GM10266 (cell line): ENCODE measurements around the gene ANTXR1.

Source experiments
- DNase-seq: peaks from one replicate; pipeline ENCODE4 v3.0.0; 2012; ENCODE audit errors: extremely low spot score
- TF ChIP-seq, protein P1 (sequence below): IDR thresholded peaks from 2 replicates; pipeline ENCODE4 v1.5.1; 2012; ENCODE audit warnings: mild to moderate bottlenecking, low read depth; ENCODE audit not compliant: control insufficient read depth, insufficient read depth; ENCODE audit errors: missing control alignments

Gene ANTXR1

DNA sequence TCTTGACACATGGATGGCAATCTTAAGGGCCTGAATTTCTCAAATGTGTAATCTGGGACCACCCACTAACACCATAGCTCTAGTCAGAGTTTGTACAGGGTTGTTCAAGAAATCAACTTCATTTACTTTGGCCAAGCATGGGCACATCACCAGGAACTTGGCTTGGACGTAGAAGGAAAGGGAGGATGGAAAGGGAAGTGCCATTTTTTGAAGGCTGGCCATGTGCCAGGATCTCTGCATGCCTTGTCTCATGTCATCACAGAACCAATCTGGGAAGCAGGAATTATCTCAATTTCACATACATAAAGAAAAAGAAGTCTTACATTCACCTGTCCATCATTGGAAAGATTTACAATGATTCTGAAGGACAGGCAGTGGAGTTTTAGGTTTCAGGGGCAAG, 128.1 kb downstream of the ANTXR1 start:
- TF ChIP-seq, protein P1, sequence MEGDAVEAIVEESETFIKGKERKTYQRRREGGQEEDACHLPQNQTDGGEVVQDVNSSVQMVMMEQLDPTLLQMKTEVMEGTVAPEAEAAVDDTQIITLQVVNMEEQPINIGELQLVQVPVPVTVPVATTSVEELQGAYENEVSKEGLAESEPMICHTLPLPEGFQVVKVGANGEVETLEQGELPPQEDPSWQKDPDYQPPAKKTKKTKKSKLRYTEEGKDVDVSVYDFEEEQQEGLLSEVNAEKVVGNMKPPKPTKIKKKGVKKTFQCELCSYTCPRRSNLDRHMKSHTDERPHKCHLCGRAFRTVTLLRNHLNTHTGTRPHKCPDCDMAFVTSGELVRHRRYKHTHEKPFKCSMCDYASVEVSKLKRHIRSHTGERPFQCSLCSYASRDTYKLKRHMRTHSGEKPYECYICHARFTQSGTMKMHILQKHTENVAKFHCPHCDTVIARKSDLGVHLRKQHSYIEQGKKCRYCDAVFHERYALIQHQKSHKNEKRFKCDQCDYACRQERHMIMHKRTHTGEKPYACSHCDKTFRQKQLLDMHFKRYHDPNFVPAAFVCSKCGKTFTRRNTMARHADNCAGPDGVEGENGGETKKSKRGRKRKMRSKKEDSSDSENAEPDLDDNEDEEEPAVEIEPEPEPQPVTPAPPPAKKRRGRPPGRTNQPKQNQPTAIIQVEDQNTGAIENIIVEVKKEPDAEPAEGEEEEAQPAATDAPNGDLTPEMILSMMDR: no peak

DNA sequence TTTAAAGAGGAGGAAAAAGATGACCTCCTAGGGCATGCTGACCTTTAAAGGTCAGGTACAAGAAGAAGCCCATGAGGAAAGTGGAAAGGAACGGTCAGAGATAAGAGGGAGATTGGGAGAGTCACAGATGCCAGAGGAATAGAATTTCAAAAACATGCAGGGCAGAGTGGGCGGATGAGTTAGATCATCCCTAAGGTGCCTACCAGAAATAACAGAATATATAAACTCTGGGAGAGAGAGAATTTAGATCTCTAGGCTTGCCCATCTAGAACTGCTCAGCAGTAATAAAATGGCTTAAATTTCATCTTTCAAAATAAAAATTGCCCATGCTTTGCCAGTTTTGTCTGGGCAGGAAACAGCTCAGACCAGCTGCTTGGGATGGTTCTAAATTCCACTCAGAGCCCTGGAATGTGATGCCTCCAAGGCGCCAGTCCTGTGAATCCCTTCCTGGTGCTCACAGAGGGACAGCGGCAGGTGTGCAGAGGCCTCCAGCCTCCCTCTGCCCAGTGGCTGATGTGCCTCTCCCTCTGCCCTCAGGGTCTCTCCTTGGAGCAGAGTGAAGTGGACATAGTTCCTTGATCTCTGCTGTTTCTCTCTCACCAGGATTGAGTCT, 130.9 kb downstream of the ANTXR1 start:
- TF ChIP-seq, protein P1: no peak

More for the DNA sequence above, 128.1 kb downstream of the ANTXR1 start:
- no peak for DNase-seq

DNA sequence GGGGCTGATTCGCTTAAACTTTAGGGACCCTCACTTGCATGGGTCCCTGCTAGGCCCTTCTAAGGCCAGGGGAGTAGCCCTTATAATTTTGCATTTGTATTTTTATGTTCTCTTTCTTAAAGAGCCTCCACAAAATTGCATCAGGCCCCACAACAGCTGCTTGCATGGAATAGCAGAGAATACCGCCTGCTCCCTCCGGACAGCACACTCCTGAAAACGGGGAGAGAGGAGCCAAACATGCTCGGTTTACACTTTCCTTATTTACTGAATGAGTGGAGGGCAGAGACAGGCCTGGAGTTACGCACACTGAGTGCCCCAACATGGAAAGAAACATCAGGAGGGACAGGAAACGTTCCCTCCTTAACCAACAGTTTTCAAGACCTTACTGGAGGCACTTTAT, 132.2 kb downstream of the ANTXR1 start:
- TF ChIP-seq, protein P1: no peak
- no peak for DNase-seq

More for the DNA sequence above, 130.9 kb downstream of the ANTXR1 start:
- DNase-seq: no peak

DNA sequence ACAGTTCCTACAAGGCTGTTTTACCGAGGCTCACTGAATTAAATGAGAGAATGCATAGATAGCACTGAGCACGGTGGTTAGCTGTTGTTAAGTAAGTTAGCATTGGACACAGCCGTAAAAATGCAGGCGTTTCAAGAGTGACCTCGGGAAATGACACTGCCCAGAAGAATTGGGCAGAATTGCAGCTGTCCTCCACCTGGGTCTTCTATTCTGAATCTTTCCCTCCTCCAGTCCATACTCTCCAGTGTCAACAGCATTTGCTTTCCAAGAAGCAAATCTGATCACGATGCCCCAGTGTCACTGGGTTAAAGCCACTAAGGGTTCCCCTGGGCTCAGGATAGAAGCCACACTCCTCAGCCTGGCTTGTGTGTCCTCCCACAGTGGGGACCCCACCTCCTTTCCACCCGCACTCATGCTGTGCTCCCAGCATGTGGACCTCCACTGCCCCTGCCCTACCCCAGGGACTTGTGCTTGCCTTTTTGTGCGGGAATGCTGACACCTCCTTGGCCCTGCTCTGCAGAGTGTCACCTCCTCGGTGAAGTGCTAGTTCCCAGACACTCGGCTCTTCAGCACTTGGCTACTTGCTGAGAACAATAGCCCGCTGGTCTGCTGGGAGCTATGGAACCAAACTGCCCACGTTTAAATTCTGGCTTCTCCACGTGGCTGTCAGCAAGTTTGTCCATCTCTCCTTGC, 135.0 kb downstream of the ANTXR1 start:
- DNase-seq: no peak
- TF ChIP-seq, protein P1: no peak

DNA sequence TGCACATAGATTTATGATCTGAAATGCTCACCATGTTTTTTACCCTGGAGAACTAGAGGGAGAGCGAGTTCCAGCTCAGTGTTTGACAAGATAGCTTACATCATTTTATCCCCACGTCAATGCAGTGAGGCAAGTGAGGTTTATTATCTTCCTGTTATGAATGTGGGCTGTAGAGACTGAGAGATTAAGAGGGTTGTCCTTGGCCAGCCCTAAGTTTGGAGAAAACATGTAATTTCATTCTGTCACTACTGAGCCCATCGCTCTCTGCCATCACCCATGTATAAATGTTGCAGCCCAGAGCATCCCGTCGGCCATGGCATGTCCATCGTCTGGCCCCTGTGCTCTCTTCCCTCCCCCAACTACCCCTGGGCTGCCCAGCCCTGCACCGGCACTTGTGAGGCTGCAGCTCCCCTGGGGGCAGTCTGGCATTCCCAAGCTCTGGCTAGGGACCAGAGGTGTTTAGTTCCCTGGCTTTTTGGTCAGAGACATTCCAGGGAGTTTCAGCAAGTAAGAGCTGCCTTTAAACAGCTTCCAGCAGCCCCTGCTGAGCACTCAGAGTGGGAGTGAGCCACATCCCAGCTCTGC, 136.7 kb downstream of the ANTXR1 start:
- no peak for DNase-seq
- TF ChIP-seq, protein P1: no peak

DNA sequence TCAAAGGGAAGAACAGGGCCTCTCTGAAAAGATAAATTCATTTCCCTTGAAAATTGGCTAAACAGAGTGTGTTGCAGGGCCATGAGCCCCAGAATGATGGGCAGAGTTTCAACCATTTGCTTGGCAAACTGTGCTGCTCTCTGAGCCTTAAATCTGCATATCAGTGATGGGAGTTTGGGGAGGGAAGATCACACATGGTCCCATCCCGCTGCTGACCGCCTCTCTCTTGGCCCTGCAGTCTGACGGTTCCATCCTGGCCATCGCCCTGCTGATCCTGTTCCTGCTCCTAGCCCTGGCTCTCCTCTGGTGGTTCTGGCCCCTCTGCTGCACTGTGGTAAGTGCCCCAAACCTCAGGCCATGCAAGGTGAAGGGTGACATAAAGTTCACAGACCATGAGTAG, 139.0 kb downstream of the ANTXR1 start:
- TF ChIP-seq, protein P1: no peak
- DNase-seq: no peak
